ENCODE data around the gene HOXC12.

Gene HOXC12

GRCh38 chr12:53988541-53989226 is 34.0 kb downstream of the HOXC12 start:
- no peak for DNase-seq (ENCODE audit: low spot score)
- in situ Hi-C loops (cut with MboI; ENCODE audit: low sequenced_read_pairs, unreplicated experiment): no loop called here
- no peak for TF ChIP-seq CTCF (IDR thresholded peaks at IDR 0.05; ENCODE audit: borderline replicate concordance, control extremely low read depth, extremely low read depth, insufficient read depth, missing control alignments)

GRCh38 chr12:53989227-53990113 is 34.8 kb downstream of the HOXC12 start:
- in situ Hi-C loops (cut with MboI; ENCODE audit: low sequenced_read_pairs, unreplicated experiment): no loop called here
- peak; percentile 53 for TF ChIP-seq CTCF (IDR thresholded peaks at IDR 0.05; ENCODE audit: borderline replicate concordance, control extremely low read depth, extremely low read depth, insufficient read depth, missing control alignments)
- DNase-seq (ENCODE audit: low spot score): peak; percentile 73

DNA sequence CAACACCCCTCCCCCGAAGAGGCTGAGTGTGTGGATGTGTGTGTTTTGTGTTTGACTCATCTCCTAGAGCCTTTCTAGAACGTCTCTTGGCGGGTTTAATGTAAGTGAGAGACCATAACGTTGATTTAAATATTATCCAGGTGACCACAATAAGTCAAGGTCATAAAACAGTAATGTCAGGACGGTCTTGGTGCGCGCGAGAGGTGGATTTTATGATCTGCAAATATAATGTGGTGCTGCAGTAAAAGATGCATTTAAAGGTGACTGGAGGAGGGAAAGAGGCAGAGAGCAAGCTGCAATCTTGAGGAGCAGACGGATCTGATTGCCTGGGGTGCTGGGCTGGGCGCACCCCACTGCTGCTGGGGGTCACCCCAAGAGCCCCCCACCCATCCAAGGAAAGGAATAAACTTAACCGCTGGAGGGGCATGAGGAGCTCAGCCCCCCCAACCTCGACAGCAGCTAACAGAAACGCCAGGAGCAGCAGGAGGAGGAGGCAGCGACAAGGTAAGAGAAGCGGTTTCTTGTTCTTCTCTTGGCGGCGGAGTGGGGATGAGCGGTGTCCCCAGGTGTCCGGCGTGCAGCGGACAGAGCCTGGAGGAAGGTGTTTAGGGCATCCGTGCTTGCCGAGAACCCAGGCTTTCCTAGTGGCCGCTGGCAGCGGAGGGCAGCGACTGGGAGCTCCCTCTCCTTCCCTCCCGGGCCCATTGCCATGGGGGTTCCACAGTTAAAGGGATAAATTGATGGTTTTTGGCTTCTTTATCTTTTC is 35.8 kb downstream of the HOXC12 start:
- TF ChIP-seq CTCF (IDR thresholded peaks at IDR 0.05; ENCODE audit: borderline replicate concordance, control extremely low read depth, extremely low read depth, insufficient read depth, missing control alignments): no peak

GRCh38 chr12:53991077-53991460 is 36.4 kb downstream of the HOXC12 start:
- no peak for TF ChIP-seq CTCF (IDR thresholded peaks at IDR 0.05; ENCODE audit: borderline replicate concordance, control extremely low read depth, extremely low read depth, insufficient read depth, missing control alignments)
- DNase-seq (ENCODE audit: low spot score): no peak
- in situ Hi-C loops (cut with MboI; ENCODE audit: low sequenced_read_pairs, unreplicated experiment): no loop called here

More for the DNA sequence above, 35.8 kb downstream of the HOXC12 start:
- DNase-seq (ENCODE audit: low spot score): no peak
- in situ Hi-C loops (cut with MboI; ENCODE audit: low sequenced_read_pairs, unreplicated experiment): no loop called here

DNA sequence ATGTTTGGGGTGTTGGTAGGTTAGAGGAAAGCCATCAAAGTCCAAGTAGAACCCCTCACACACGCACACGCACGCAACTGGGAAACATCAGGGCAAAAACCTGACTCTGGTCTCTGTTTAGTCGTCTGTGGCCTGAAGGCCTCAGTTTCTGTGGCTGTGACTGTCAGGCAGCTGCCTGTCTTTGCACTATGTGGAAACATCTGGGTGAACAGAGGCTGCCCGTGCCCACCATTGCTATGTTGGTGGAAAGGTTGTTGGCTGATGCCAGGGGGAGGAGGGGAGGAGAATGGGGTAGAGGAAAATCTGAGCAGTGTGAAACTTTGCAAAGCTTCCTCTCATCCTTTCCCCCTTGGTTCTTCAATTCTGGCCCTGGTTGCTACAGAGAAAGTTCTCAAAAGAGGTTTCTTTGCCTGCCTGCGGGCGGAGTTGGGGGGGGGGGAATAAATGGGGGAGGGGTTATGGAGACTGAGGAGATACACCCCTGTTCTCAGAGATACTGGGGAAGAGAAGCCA is 37.7 kb downstream of the HOXC12 start:
- in situ Hi-C loops (cut with MboI; ENCODE audit: low sequenced_read_pairs, unreplicated experiment): no loop called here
- TF ChIP-seq CTCF (IDR thresholded peaks at IDR 0.05; ENCODE audit: borderline replicate concordance, control extremely low read depth, extremely low read depth, insufficient read depth, missing control alignments): no peak
- no peak for DNase-seq (ENCODE audit: low spot score)
